ENCODE measurements around the gene PPP1R18.
"Not testable (repeated sequence)": the region's sequence is repeated elsewhere in the genome, so short reads cannot be mapped to it uniquely, and the experiment has no call there.

Gene PPP1R18

DNA sequence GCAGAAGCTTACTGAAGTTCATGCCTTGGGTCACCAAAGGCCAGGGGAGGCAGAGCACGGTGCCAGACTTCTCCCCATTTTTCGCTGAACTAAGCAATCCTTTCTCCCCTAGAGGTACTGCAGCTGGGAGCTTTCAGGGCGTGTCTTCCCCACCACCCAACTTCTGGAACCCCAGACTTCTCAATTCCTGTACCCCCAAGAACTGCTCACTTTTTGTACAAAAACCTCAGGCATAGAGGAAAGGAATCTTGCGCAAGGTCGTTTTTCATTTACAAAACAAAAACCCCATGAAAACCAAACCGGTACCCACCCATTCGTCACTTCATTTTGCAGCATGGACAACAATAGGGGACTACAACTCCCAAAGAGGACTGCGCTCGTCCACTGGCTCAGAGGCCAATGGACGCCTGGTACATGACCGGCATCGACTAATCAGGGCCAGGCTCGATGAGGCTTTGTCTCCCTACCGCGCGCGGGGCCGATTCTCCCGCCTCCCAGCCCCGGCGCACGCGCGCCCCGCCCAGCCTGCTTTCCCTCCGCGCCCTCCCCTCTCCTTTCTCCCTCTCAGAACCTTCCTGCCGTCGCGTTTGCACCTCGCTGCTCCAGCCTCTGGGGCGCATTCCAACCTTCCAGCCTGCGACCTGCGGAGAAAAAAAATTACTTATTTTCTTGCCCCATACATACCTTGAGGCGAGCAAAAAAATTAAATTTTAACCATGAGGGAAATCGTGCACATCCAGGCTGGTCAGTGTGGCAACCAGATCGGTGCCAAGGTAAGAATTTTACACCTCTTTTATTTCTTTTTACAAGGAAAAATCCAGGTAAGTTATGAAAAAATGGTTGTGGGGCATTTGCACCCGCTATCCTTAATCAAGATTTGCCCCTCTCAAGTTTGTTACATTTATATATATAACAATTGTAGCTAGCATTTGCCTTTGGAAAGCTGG lies 33.6 kb upstream of the PPP1R18 start, which contains the start of gene TUBB:
TUBB (plus strand) TSS at position 562 of the 947 bp plus-strand sequence; CDS start at position 717, 155 bp downstream.
- DNase-seq: peak; percentile 93

DNA sequence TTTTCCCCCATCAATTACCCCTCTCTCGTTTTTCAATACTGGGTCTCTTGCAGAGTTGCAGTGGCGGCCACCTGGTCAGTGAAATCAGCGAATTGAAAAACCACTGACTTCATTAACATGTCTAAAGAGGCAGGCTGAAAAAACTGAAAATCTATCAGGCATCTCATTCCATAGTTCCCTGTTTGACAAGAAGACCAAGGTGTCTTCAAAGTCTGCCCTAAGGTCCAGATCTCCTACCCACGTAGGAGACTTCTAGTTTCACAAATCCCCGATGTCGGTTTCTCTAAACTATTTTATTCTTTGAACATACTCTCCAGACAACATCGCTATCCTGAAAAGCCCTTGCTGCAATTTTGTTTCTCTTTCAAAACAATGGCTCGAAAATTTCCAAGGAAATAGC lies 32.9 kb upstream of the PPP1R18 start:
- DNase-seq: peak; percentile 46

DNA sequence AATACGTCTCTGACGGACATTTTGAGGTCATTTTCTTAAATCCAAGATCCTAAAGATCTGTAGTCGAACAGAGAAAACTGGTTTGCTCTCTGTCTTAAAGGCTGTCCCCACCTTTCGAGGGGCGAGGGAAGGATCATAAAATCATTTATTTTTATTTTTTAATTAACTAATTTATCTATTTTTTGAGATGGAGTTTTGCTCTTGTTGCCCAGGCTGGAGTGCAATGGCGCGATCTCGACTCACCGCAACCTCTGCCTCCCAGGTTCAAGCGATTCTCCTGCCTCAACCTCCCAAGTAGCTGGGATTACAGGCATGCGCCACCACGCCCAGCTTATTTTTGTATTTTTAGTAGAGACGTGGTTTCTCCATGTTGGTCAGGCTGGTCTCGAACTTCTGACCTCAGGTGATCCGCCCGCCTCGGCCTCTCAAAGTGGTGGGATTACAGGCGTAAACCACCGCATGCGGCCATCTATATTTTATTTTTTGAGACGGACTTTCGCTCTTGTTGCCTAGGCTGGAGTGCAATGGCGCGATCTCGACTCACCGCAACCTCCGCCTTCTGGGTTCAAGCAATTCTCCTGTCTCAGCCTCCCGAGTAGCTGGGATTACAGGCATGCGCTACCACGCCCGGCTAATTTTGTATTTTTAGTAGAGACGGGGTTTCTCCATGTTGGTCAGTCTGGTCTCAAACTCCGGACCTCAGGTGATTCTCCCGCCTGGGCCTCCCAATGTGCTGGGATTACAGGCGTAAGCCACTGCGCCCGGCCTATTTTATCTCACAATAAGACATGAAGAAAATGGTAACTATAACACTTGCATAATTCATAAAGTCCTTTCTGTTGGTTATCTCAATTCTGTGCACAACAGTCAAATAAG lies 31.6 kb upstream of the PPP1R18 start:
- DNase-seq: not testable (repeated sequence)

- DNase-seq: peak; percentile 98
These were observed 30.8 kb upstream of the PPP1R18 start, which contains the start of gene MDC1 for GRCh38 chr6:30717129-30717844. Gene MDC1 (minus strand): TSS chr6:30717281. CDS start chr6:30715175, 2,106 bp downstream.

- no peak for DNase-seq
These were observed 30.4 kb upstream of the PPP1R18 start for GRCh38 chr6:30716879-30717128.

DNA sequence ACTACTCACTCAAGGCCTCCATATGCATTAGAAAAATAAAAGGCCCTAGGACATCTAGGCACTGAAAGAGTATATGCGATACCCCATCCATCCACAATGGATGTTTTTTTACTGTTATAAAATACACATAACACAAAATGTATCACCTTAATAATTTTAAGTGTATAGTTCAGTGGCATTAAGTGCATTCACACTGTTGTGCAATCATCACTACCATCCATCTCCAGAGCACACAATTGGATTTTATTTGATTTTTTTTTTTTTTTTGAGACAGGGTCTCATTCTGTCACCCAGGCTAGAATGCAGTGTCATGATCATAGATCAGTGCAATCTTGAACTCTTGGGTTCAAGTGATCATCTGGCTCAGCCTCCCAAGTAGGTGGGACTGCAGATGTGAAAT lies 27.8 kb upstream of the PPP1R18 start:
- DNase-seq: no peak

GRCh38 chr6:30712441-30712945 lies 26.0 kb upstream of the PPP1R18 start:
- DNase-seq: no peak

DNA sequence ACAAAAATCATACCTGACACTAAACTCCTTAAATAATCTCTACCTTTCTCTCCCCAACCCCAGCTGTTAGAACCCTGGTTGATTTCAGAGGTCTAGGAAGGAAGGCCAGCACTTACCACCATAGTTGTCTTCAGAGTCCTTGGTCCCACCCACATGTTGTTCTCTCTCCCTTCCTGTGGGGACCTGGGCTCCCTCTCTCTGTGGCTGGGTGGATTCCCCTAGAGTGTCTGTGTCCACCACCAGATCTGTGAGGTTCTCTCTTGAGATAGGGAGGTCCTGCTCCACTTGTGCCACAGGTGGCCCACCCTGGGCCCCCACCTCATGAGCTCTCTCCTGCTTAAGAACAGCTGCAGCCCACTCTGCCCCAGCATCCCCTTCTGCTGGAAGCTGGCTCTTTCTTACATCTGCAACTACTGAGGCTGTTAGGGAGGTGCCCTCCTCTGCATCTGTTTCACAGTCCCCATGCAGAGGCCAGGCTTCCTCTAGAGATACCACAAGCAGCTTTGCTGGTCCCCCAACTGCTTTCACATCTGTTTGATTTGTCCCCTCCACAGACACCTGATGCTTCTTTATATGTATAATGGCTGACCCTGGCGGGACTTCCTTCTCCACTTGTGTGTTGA lies 25.4 kb upstream of the PPP1R18 start:
- no peak for DNase-seq

DNA sequence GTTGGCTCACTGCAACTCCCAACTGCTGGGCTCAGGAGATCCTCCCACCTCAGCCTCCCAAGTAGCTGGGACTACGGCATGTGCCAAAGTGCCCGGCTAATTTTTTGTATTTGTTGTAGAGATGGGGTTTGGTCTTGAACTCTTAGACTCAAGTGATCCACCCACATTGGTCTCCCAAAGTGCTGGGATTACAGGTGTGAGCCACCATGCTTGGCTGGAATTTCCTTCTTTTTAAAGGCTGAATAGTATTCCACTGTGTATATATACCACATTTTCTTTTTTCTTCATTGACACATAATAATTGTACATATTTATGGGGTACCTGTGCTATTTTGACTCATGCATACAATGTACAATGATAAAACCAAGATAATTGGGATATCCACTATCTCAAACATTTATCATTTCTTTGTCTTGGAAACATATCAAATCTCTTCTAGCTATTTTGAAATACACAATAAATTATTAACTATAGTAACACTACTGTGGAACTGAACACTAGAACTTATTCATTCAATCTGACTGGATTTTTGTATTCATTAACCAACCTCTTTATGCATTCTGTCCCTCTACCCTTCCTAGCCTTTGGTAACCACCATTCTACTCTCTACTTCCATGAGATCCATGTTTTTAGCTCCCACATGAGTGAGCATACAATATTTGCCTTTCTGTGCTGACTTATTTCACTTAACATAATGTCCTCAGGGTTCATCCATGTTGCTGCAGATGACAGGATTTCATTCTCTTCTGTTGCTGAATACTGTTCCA lies 22.8 kb upstream of the PPP1R18 start:
- no peak for DNase-seq

GRCh38 chr6:30707281-30707850 lies 20.9 kb upstream of the PPP1R18 start:
- DNase-seq: peak; percentile 72

DNA sequence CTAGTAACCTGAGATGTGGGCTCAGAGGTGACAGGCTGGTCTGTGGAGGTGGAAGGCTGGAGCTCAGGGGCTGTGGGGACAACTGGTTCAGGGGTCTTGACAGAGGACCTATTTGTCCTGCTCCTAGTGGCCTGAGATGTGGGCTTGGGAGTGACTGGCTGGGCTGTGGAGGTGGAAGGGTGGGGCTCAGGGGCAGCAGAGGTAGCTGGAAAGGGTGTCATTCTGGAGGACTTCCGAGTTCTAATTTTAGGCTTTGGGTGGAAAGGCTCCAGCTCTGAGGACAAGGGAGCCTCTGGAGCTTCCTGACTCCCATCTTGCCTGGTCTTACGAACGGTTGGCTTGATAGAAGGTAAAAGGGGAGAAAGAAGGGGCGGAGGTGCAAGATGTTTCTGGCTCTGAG lies 19.2 kb upstream of the PPP1R18 start:
- no peak for DNase-seq

GRCh38 chr6:30703821-30704220 lies 17.4 kb upstream of the PPP1R18 start:
- no peak for DNase-seq

GRCh38 chr6:30703011-30703410 lies 16.6 kb upstream of the PPP1R18 start:
- DNase-seq: no peak

GRCh38 chr6:30700340-30700739 lies 13.9 kb upstream of the PPP1R18 start:
- DNase-seq: no peak

- DNase-seq: no peak
These were observed 10.0 kb upstream of the PPP1R18 start for GRCh38 chr6:30696432-30696831.

DNA sequence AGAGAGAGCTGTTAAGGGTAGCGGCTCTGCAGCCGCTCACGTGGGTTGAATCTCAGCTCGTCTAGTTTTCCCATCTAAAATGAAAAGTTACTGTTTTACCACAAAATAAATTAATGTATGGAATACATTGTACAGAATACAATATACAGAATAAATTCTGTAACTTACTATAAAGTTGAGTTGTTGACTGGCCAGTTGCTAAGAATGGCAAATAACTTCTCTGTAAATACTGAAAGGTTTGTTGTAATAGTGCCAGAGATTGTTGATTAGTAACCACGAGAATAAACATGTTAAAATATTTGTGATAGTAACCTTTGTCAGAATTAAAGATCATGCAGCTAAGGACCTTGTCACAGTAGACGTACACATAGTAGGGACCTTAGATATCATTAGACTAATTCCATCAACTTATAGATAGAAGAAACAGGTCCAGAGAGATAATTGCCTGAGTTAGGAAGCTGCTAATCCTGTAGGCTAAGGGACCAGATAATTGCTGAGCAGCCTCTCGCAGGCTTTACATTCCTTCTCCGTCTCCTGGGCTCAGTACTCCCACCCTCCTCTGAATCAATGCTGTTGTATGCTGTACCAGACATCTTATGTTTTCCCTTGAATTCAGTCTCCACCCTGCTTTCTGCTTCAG lies 4.9 kb upstream of the PPP1R18 start:
- no peak for DNase-seq

DNA sequence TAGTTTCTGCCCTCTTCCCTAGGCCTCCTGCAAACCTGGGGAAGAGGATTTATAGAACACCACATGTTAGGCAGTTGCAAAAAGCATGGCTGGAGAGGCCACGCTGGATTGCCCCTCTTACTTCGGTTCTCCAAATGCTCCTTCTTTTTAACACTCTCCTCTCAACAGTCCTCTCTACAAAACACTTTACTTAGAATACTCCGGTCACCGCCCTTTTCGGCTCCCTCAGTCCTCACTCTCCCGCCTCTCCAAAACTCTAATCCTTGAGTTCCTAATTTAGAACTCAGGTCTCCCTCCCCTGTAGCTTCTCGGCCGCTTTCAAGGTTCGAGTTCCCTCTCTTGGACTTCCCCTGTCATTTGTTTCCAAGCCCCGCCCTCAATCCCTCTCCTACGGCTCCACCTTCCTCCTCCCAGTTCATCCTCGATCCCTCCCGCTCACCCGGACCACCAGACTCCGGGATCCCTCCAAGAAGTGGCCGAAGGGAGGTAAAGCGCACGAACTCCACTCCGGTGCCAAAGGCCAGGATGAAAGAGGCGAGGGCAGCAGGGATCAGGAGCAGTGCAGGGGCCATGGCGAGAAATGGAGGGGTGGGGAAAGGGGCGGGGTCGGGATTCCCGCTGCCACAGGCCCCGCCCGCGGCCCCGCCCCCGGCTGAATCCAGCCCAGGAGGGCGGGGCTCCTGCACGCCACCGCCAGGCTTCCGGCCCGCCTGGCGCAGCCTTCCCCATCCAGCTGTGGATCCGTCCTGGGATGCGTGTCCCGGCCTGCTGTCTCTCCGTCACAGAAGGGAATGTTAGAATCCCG lies 4.2 kb upstream of the PPP1R18 start, which contains the start of gene NRM:
NRM (minus strand) TSS at position 582 of the 805 bp plus-strand sequence; CDS start at position 572, 10 bp downstream.
- peak; percentile 73 for DNase-seq

DNA sequence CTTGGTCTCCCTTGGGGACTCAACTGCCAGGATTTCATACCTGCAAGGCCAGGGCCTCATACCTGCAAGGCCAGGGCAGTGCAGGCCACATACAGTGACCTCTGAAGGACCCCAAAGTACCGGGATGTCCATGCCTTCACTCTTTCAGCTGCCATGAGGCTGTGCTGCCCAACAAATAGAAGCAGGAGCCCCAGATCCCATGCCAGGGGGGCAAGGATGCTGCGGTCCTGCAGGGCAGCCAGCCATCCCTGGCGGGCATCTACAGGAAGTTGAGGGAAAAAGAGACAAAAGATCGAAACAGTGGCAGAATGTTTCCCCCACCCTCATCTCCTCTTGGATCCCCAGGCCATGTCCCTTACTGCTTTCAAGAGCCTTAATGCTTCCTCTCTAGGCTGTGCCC lies 3.5 kb upstream of the PPP1R18 start:
- DNase-seq: no peak

DNA sequence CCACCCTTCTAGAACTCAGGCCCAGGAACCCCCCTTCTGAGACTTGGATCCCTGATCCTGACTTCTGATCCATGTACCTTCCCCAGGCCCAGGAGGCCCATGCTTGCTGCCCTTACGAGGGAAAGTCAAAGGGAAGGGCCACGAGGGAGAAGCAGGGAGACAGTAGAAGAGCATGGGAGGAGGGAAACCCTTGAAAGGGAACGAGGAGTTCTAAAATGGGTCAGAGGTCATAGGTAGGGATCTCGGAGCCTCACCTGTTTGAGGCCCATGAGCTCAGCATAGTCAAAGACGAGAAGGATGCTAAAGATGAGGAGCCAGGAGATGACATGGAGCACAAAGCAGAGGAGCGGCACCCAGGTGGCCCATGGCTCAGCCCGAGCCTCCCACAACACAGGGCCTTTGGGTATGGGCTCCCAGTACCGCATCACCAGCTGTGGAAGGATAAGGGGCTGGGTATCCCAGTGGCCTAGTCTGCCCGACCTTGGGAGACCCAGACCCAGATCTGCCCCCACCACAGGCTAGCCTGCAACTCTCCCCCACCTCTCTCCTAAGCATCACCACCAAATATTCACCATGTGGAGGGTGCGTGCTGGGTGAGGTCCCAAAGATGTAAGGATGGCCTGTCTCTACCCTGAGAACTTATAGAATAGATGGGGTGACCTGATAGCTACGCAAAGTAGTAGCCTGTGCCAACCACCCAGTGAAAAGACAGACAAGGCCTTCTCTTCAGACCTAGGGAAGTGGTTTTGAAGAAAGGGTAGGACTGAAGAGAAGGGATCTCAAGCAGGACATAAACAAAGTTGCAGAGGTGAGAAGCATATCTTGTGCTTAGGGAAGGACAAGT lies 2.8 kb upstream of the PPP1R18 start:
- DNase-seq: no peak
